GM19463 (cell line): ENCODE results near the gene EFCAB5.
"Not testable (repeated sequence)": the region's sequence is repeated elsewhere in the genome, so short reads cannot be mapped to it uniquely, and the experiment has no call there.

Source experiments
- ATAC-seq: cut with Tn5 transposase; IDR thresholded peaks from one replicate; pipeline ENCODE4 v1.9.1; 2021; ENCODE audit warnings: mild to moderate bottlenecking, moderate library complexity; ENCODE audit not compliant: unreplicated experiment

EFCAB5 gene

DNA sequence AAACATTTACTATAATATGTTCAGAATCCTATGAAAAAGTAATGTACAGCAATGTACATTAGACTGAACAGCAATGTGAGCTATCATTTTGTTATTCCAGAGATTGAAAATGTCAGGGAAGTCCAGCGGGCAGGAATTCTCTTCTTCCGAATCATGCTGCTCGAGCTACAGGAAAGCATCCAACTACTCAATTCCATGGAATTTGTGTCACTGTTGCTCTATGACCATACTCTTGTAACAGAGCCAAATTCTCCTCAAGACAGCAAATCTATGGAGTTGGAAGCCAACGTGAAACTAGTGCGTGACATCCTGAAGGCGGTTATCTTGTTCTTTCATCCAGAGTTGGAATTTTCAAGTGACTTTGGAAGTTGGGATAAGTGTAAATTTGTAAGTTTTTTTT, 150.3 kb downstream of the EFCAB5 start:
- no peak for ATAC-seq

- ATAC-seq, result no peak
Observed at GRCh38 chr17:30092886-30093285, 151.5 kb downstream of the EFCAB5 start.

DNA sequence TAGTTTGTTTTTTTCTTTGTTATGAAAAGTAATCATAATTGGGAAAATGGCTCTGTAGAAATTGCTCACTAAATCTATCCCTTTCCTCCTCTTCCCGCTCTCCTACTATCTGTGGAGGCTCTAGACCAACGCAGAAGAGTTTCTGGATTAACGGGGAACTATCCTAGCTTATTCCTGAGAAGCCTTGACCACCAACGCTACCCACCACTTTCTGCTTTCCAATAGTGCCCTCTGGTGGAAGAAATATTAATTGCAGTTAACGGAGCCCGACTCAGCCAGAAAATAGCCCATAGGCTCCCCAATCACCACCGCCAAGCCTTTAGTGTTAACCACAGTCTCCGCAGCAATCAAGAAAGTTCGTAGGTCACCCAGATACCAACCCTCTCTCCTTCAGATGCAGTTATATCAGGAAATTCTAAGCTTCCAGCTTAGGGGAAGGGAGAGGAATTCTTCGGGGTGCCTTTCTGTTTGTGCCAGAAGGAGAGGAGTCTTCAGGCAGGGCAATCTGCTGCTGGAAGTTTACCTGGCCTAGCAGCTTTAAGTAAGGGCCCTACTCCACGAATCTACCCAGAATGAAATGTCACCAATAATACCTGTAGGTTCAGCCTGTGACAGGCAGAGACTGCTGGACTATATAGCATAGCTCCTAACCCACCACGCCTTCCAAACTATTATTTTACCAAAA, 152.2 kb downstream of the EFCAB5 start:
- no peak for ATAC-seq

GRCh38 chr17:30095507-30096244, 154.2 kb downstream of the EFCAB5 start:
- no peak for ATAC-seq

DNA sequence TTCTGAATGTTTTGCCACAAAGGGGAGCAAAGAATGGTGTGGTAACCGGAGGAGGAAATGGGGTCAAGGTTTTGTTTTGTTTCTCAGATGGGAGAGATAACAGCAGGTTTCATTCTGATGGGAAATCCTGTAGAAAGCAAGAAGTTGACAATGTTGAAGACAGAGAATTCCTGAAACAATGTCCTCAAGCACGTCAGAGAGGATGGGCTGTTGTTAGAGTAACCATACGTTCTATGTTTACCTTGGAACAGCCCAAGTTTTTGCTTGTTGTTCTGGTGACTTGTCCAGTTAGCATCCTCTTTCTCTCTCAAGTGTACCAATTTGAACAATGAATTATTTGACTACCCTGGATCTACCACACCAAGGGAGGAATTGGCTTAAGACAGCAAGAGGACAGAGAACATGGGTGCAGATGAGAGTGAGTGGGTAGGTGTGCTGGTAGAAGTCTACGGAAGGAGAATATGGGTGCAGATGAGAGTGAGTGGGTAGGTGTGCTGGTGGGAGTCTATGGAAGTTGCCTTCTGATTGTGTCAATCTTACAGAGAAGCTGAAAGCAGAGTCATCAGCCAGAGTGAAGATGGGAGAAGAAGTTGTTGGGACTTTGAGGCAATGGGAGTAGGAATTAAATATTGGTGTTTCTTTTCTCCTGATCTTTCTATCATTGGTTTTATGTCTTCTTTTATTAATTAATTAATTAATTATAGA, 160.4 kb downstream of the EFCAB5 start:
- no peak for ATAC-seq

GRCh38 chr17:30103921-30104320, 162.5 kb downstream of the EFCAB5 start:
- ATAC-seq, result no peak

DNA sequence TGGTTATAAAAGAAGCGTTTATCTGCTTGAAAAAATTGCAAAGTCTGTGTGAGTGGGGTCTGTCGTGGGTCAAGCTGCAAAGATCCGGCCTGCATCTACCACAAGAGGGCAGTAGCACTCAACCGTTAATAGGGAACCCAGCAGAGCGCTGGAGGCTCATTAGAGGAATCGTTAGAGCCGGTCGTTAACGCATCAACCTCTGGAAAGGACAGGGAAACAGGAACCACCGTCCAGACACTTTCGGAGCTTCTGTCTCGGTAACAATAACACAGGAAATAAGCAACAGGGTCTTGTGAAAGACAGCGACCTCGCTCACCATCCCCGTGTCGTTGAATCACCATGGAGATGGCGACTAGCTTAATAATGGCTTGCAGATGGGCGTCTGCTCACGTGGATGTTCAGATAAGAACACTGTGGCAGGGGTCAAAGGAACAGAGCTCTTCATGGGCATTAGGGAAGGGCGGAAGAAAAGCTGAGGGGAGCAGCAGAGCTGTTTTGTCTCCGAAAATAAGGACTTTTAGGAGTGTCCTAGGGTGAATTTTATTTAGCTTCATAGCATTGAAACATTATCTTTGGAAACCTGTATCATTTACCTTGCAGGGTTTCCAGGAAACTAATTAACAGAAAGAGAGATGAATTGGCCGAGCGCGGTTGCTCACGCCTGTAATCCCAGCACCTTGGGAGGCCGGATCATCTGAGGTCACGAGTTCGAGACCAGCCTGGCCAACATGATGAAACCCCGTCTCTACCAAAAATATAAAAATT, 163.3 kb downstream of the EFCAB5 start:
- no peak for ATAC-seq

- ATAC-seq, result no peak
Observed at GRCh38 chr17:30112794-30113193, 171.4 kb downstream of the EFCAB5 start.

DNA sequence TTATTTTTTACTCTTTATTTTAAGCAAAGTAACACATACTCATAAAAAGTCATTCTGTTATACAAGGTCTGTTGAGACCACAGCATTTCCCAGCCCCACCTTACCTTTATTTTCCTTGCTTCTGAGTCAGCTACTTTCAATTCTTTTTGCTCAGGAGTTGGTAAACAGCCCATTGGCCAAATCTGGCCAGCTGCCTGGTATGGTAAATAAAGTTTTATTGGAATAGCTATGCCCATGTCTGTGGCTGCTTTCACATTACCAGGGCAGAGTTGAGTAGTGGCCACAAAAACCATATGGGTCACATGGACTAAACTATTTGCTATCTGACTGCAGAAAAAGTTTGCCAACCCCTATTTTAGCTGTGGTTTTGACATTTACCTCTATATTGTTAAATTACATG, 171.8 kb downstream of the EFCAB5 start:
- ATAC-seq, result no peak

- no peak for ATAC-seq
Observed at GRCh38 chr17:30116345-30116660, 174.9 kb downstream of the EFCAB5 start.

GRCh38 chr17:30116661-30117551, 175.5 kb downstream of the EFCAB5 start, which contains the start of gene NSRP1:
Gene NSRP1 (plus strand): TSS chr17:30116816. CDS start chr17:30116844, 28 bp downstream.
- ATAC-seq, result peak; percentile 88

GRCh38 chr17:30117675-30118081, 176.2 kb downstream of the EFCAB5 start:
- no peak for ATAC-seq

DNA sequence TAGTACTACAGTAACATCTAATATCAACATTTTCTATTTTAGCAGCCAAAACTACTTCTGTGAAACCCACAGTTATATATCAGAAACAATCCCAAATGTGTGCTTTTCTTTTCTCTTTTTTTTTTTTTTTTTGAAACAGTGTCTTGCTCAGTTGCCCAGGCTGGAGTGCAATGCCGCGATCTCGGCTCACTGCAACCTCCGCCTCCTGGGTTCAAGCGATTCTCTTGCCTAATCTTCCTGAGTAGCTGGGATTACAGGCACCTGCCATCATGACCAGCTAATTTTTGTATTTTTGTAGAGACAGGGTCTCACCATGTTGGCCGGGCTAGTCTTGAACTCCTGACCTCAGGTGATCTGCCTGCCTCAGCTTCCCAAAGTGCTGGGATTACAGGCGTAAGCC, 177.2 kb downstream of the EFCAB5 start:
- ATAC-seq, result not testable (repeated sequence)

DNA sequence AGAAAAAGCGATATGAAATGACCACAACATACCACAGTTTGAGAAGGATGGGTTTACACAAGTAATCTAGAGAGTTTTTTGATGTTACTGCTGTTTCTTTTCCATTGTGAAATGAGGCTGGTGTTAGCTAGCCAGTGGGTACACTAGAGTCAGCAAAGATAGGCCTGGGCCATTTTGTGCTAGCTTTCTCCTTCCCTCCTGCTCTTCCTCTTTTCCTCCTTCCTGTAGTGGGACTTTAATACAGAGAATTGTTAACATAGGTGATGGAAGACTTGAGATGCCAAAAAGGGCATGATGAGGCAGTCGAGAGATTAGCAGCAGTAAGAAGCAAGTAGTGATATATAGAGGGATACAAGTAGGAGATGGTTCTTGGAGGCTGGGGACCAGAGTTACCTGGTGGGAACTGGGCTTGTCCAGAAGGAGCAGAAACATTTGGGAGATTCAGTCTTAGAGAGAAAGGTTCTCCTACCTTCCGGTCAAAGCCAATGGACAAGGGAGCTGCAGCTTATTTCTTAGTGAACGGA, 182.9 kb downstream of the EFCAB5 start:
- ATAC-seq, result no peak

GRCh38 chr17:30130121-30130520, 188.7 kb downstream of the EFCAB5 start:
- ATAC-seq, result no peak

- ATAC-seq, result no peak
Observed at GRCh38 chr17:30132615-30133014, 191.2 kb downstream of the EFCAB5 start.

GRCh38 chr17:30133197-30133596, 191.8 kb downstream of the EFCAB5 start:
- no peak for ATAC-seq

DNA sequence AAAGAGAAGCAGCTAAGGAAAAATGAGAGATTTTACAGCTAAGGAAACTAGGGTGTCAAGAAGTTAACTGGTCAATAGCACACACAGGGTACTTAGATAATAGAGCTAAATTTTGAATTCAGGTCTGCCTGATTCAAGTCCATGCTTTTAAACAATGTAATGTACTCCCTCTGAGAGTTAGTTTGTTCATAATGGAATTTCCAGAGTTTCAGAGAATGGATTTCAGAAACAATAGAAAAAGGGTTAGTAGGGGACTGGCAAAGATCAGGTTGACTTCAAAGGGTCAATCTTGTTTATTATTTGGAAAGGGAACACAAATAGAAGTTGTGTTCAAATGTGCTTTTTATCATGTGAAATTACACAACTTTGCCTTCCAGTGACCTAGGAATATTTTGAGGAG, 193.1 kb downstream of the EFCAB5 start:
- ATAC-seq, result no peak

DNA sequence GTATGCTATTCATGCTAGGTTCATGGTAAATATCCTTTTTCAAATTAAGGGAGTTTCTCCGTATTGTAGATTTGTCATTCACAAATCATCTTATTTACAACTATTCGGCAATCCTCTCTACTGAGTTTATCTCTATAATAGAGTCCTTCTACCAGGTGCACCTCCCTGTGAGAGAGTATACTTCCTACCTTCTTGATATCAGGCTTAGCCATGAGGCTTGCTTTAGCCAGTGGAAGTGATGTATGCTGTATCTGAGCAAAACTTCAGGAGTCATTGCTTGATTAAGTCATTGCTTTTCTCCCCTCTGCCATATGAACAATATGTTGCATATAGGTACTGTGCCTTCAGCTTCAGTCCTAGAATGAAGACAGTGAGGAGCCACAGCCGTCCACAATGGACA, 195.7 kb downstream of the EFCAB5 start:
- no peak for ATAC-seq

- ATAC-seq, result not testable (repeated sequence)
Observed at GRCh38 chr17:30147860-30148259, 206.4 kb downstream of the EFCAB5 start.
